ENCODE measurements around the gene MADCAM1.

The MADCAM1 gene

GRCh38 chr19:465056-465816, 31.1 kb upstream of the MADCAM1 start:
- H3K27ac ChIP-seq (replicated peaks; ENCODE audit: low read length) = no peak overlapping the region
- no peak overlapping the region for H4K8ac ChIP-seq (ENCODE audit: low read depth, low read length)
- H3K4me1 ChIP-seq (ENCODE audit: control insufficient read depth in 2 of 2, insufficient read depth in 1 of 2, low read depth in 1 of 2, low read length in 2 of 2) = peaks cover 5 to 7% of the 10 kb centered on the region in 2 donors
- no peak overlapping the region for H3K18ac ChIP-seq (ENCODE audit: low read length)
- 100% methylated on average over 2 of the region's 3 CpGs; no CpG with 5 or more reads in 1 of the 2 donors for WGBS, 2 donors (ENCODE audit: extremely low coverage in 2 of 2, insufficient read length in 2 of 2, insufficient replicate concordance in 1 of 2)
- H3K4me2 ChIP-seq (ENCODE audit: insufficient read depth, low read length, poor library complexity, severe bottlenecking) = no peak overlapping the region
- no peak overlapping the region for H2AFZ ChIP-seq (ENCODE audit: low read length)
- no peak overlapping the region for H2AK5ac ChIP-seq (ENCODE audit: low read depth, low read length)
- no peak overlapping the region for H2BK5ac ChIP-seq (ENCODE audit: low read length)
- H3K27me3 ChIP-seq (ENCODE audit: control insufficient read depth in 3 of 3, insufficient read depth in 3 of 3, low read depth in 1 of 3, low read length in 3 of 3) = peaks cover 0 to 22% (median 13%) of the 10 kb centered on the region in 3 experiments
- H3K79me1 ChIP-seq (ENCODE audit: low read depth, low read length) = no peaks in the 10 kb centered on the region
- H3K4me3 ChIP-seq (ENCODE audit: low read length in 2 of 2) = no peak overlapping the region
- H3K4ac ChIP-seq (ENCODE audit: low read length) = no peak overlapping the region
- H3K23ac ChIP-seq (ENCODE audit: low read depth, low read length, poor library complexity) = no peak overlapping the region
- H2BK12ac ChIP-seq (ENCODE audit: low read length) = no peak overlapping the region
- no peak overlapping the region for H2BK15ac ChIP-seq (ENCODE audit: low read length)
- H3K36me3 ChIP-seq (replicated peaks in 1 of 2; ENCODE audit: control insufficient read depth in 2 of 2, insufficient read depth in 2 of 2, low read length in 2 of 2) = no peaks in the 10 kb centered on the region
- no peak overlapping the region for H2BK120ac ChIP-seq (ENCODE audit: low read depth, low read length)
- no peak for DNase-seq (ENCODE audit: low spot score)
- H3K14ac ChIP-seq (ENCODE audit: low read length) = no peak overlapping the region
- H4K91ac ChIP-seq (ENCODE audit: low read depth, low read length, poor library complexity) = no peak overlapping the region
- H3K9ac ChIP-seq (ENCODE audit: low read depth, low read length, poor library complexity) = peak overlapping the region; percentile 21
- H3K9me3 ChIP-seq (replicated peaks in 1 of 2; ENCODE audit: control insufficient read depth in 2 of 2, insufficient read depth in 1 of 2, low read depth in 1 of 2, low read length in 2 of 2) = no peaks in the 10 kb centered on the region

GRCh38 chr19:467554-467953, 28.7 kb upstream of the MADCAM1 start:
- no peak overlapping the region for H3K27ac ChIP-seq (replicated peaks; ENCODE audit: low read length)
- H3K36me3 ChIP-seq (replicated peaks in 1 of 2; ENCODE audit: control insufficient read depth in 2 of 2, insufficient read depth in 2 of 2, low read length in 2 of 2) = no peaks in the 10 kb centered on the region
- H2AFZ ChIP-seq (ENCODE audit: low read length) = no peak overlapping the region
- H2BK15ac ChIP-seq (ENCODE audit: low read length) = peak overlapping the region; percentile 43
- peak overlapping the region; percentile 89 for H2AK5ac ChIP-seq (ENCODE audit: low read depth, low read length)
- no peaks in the 10 kb centered on the region for H3K9me3 ChIP-seq (replicated peaks in 1 of 2; ENCODE audit: control insufficient read depth in 2 of 2, insufficient read depth in 1 of 2, low read depth in 1 of 2, low read length in 2 of 2)
- peaks cover 0 to 8% (median 2%) of the 10 kb centered on the region in 3 experiments for H3K27me3 ChIP-seq (ENCODE audit: control insufficient read depth in 3 of 3, insufficient read depth in 3 of 3, low read depth in 1 of 3, low read length in 3 of 3)
- H3K4ac ChIP-seq (ENCODE audit: low read length) = no peak overlapping the region
- WGBS, 2 donors (ENCODE audit: extremely low coverage in 2 of 2, insufficient read length in 2 of 2, insufficient replicate concordance in 1 of 2) = no CpG with 5 or more reads among the region's 11 CpGs
- H2BK5ac ChIP-seq (ENCODE audit: low read length) = peak overlapping the region; percentile 35
- H4K91ac ChIP-seq (ENCODE audit: low read depth, low read length, poor library complexity) = no peak overlapping the region
- H3K4me2 ChIP-seq (ENCODE audit: insufficient read depth, low read length, poor library complexity, severe bottlenecking) = no peak overlapping the region
- peaks cover 0 to 2% of the 10 kb centered on the region in 2 donors for H3K4me1 ChIP-seq (ENCODE audit: control insufficient read depth in 2 of 2, insufficient read depth in 1 of 2, low read depth in 1 of 2, low read length in 2 of 2)
- peak overlapping the region; percentile 72 for H4K8ac ChIP-seq (ENCODE audit: low read depth, low read length)
- peak overlapping the region; percentile 41 for H2BK12ac ChIP-seq (ENCODE audit: low read length)
- H3K4me3 ChIP-seq (ENCODE audit: low read length in 2 of 2) = peak overlapping the region in 1 of 2 donors; percentile 55
- no peak overlapping the region for H3K14ac ChIP-seq (ENCODE audit: low read length)
- peak overlapping the region; percentile 80 for H3K18ac ChIP-seq (ENCODE audit: low read length)
- DNase-seq (ENCODE audit: low spot score) = no peak
- no peak overlapping the region for H3K23ac ChIP-seq (ENCODE audit: low read depth, low read length, poor library complexity)
- H3K9ac ChIP-seq (ENCODE audit: low read depth, low read length, poor library complexity) = no peak overlapping the region
- H2BK120ac ChIP-seq (ENCODE audit: low read depth, low read length) = peak overlapping the region; percentile 41
- H3K79me1 ChIP-seq (ENCODE audit: low read depth, low read length) = no peaks in the 10 kb centered on the region

GRCh38 chr19:468587-469256, 27.6 kb upstream of the MADCAM1 start:
- WGBS, 2 donors (ENCODE audit: extremely low coverage in 2 of 2, insufficient read length in 2 of 2, insufficient replicate concordance in 1 of 2) = no CpG with 5 or more reads among the region's 27 CpGs
- peak overlapping the region; percentile 31 for H3K14ac ChIP-seq (ENCODE audit: low read length)
- no peak overlapping the region for H4K91ac ChIP-seq (ENCODE audit: low read depth, low read length, poor library complexity)
- no peak overlapping the region for H2BK5ac ChIP-seq (ENCODE audit: low read length)
- no peak overlapping the region for H3K4me2 ChIP-seq (ENCODE audit: insufficient read depth, low read length, poor library complexity, severe bottlenecking)
- DNase-seq (ENCODE audit: low spot score) = no peak
- H3K23ac ChIP-seq (ENCODE audit: low read depth, low read length, poor library complexity) = no peak overlapping the region
- H2BK15ac ChIP-seq (ENCODE audit: low read length) = peak overlapping the region; percentile 19
- no peaks in the 10 kb centered on the region for H3K79me1 ChIP-seq (ENCODE audit: low read depth, low read length)
- no peak overlapping the region for H3K4ac ChIP-seq (ENCODE audit: low read length)
- peaks cover 0 to 2% of the 10 kb centered on the region in 2 donors for H3K4me1 ChIP-seq (ENCODE audit: control insufficient read depth in 2 of 2, insufficient read depth in 1 of 2, low read depth in 1 of 2, low read length in 2 of 2)
- H2BK120ac ChIP-seq (ENCODE audit: low read depth, low read length) = peak overlapping the region; percentile 50
- H3K36me3 ChIP-seq (replicated peaks in 1 of 2; ENCODE audit: control insufficient read depth in 2 of 2, insufficient read depth in 2 of 2, low read length in 2 of 2) = no peaks in the 10 kb centered on the region
- H3K27ac ChIP-seq (replicated peaks; ENCODE audit: low read length) = no peak overlapping the region
- H3K18ac ChIP-seq (ENCODE audit: low read length) = peak overlapping the region; percentile 3
- no peak overlapping the region for H2AFZ ChIP-seq (ENCODE audit: low read length)
- no peaks in the 10 kb centered on the region for H3K9me3 ChIP-seq (replicated peaks in 1 of 2; ENCODE audit: control insufficient read depth in 2 of 2, insufficient read depth in 1 of 2, low read depth in 1 of 2, low read length in 2 of 2)
- H3K27me3 ChIP-seq (ENCODE audit: control insufficient read depth in 3 of 3, insufficient read depth in 3 of 3, low read depth in 1 of 3, low read length in 3 of 3) = no peaks in the 10 kb centered on the region
- H2AK5ac ChIP-seq (ENCODE audit: low read depth, low read length) = no peak overlapping the region
- H3K9ac ChIP-seq (ENCODE audit: low read depth, low read length, poor library complexity) = peak overlapping the region; percentile 30
- no peak overlapping the region for H4K8ac ChIP-seq (ENCODE audit: low read depth, low read length)
- H3K4me3 ChIP-seq (ENCODE audit: low read length in 2 of 2) = no peak overlapping the region
- no peak overlapping the region for H2BK12ac ChIP-seq (ENCODE audit: low read length)

DNA sequence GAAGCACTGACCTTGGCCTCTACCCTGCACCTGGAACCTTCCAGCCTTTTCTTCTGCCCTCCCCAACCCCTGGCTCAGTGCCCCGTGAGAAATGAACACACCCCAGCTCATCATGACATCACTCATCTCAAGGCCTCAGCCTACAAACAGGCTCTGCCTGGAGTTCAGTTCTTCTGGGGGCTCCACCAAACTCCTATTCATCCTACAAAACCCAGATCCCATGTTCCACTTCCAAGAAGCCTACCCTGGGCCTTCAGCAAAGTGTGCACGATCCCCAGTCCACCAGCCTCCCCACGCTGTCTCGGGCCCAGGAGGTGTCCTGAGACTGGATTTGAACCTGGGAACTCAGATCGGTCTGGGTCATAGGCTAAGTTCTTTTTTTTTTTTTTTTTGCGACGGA, 26.5 kb upstream of the MADCAM1 start:
- Histone ChIP-seq H2BK5ac (ENCODE audit: low read length) (no peak overlapping the region), H3K27me3 (ENCODE audit: control insufficient read depth in 3 of 3, insufficient read depth in 3 of 3, low read depth in 1 of 3, low read length in 3 of 3) (no peaks in the 10 kb centered on the region), H3K18ac (ENCODE audit: low read length) (no peak overlapping the region), H3K14ac (ENCODE audit: low read length) (no peak overlapping the region), H3K79me1 (ENCODE audit: low read depth, low read length) (no peaks in the 10 kb centered on the region), H3K4me2 (ENCODE audit: insufficient read depth, low read length, poor library complexity, severe bottlenecking) (no peak overlapping the region), H4K8ac (ENCODE audit: low read depth, low read length) (no peak overlapping the region), H2AK5ac (ENCODE audit: low read depth, low read length) (peak overlapping the region; percentile 93), H3K23ac (ENCODE audit: low read depth, low read length, poor library complexity) (no peak overlapping the region), H4K91ac (ENCODE audit: low read depth, low read length, poor library complexity) (no peak overlapping the region), H2BK15ac (ENCODE audit: low read length) (no peak overlapping the region), H3K36me3 (replicated peaks in 1 of 2; ENCODE audit: control insufficient read depth in 2 of 2, insufficient read depth in 2 of 2, low read length in 2 of 2) (no peaks in the 10 kb centered on the region), H3K27ac (replicated peaks; ENCODE audit: low read length) (no peak overlapping the region), H2BK12ac (ENCODE audit: low read length) (peak overlapping the region; percentile 33), H2AFZ (ENCODE audit: low read length) (no peak overlapping the region), H3K9ac (ENCODE audit: low read depth, low read length, poor library complexity) (no peak overlapping the region), H2BK120ac (ENCODE audit: low read depth, low read length) (no peak overlapping the region), H3K9me3 (replicated peaks in 1 of 2; ENCODE audit: control insufficient read depth in 2 of 2, insufficient read depth in 1 of 2, low read depth in 1 of 2, low read length in 2 of 2) (no peaks in the 10 kb centered on the region), H3K4me1 (ENCODE audit: control insufficient read depth in 2 of 2, insufficient read depth in 1 of 2, low read depth in 1 of 2, low read length in 2 of 2) (peaks cover 2 to 4% of the 10 kb centered on the region in 2 donors), H3K4ac (ENCODE audit: low read length) (no peak overlapping the region), H3K4me3 (ENCODE audit: low read length in 2 of 2) (no peak overlapping the region)
- WGBS, 2 donors (ENCODE audit: extremely low coverage in 2 of 2, insufficient read length in 2 of 2, insufficient replicate concordance in 1 of 2) = no CpG with 5 or more reads among the region's 7 CpGs
- no peak for DNase-seq (ENCODE audit: low spot score)

All from neuronal stem cell (in vitro differentiated cells).